Activated naive CD4-positive, alpha-beta T cell treated with anti-CD3 and anti-CD28 coated beads for 36 hours (primary cell): Measurements from ENCODE around the gene MLC1. TPM values are rescaled to one million over a fixed set of nuclear protein-coding genes. Genes with fewer than 3 reads are reported as not detected.

Experiments used
- CTCF ChIA-PET: fragments of 350-600 bp; sonication (Branson Sonifier 250); formaldehyde crosslinking; loops from one replicate; lab custom pipeline; 2021; ENCODE audit warnings: antibody characterized with exemption; lab: Charles Lee
- DNase-seq: peaks from one replicate; pipeline ENCODE4 v3.0.0-alpha.2; 2020
- H3K27ac Mint-ChIP-seq: one replicate; pipeline ENCODE4 v1.8.0; 2021; ENCODE audit warnings: mild to moderate bottlenecking, mixed read lengths
- H3K27me3 Mint-ChIP-seq: one replicate; pipeline ENCODE4 v1.8.0; 2021; ENCODE audit warnings: low read depth, mixed read lengths
- H3K36me3 Mint-ChIP-seq: one replicate; pipeline ENCODE4 v1.8.0; 2021; ENCODE audit warnings: low read depth, mixed read lengths
- H3K4me1 Mint-ChIP-seq: one replicate; pipeline ENCODE4 v1.8.0; 2021; ENCODE audit warnings: low read depth, mixed read lengths
- H3K4me3 Mint-ChIP-seq: one replicate; pipeline ENCODE4 v1.8.0; 2021; ENCODE audit warnings: mild to moderate bottlenecking, moderate library complexity, mixed read lengths
- H3K9me3 Mint-ChIP-seq: one replicate; pipeline ENCODE4 v1.8.0; 2021; ENCODE audit warnings: mixed read lengths
- intact Hi-C: fragments of 100-400 bp; cut with micrococcal nuclease; formaldehyde crosslinking; loops from one replicate; pipeline ENCODE4 v1.15.1; 2023
- total RNA-seq, 2 experiments: library from RNA; stranded (reverse); gene quantifications; one replicate each; pipeline ENCODE4 v1.2.3, GENCODE V29; 2021

MLC1 gene
- total RNA-seq, 2 experiments from 2014 or later = 0.05 TPM; not detected in 1

DNA sequence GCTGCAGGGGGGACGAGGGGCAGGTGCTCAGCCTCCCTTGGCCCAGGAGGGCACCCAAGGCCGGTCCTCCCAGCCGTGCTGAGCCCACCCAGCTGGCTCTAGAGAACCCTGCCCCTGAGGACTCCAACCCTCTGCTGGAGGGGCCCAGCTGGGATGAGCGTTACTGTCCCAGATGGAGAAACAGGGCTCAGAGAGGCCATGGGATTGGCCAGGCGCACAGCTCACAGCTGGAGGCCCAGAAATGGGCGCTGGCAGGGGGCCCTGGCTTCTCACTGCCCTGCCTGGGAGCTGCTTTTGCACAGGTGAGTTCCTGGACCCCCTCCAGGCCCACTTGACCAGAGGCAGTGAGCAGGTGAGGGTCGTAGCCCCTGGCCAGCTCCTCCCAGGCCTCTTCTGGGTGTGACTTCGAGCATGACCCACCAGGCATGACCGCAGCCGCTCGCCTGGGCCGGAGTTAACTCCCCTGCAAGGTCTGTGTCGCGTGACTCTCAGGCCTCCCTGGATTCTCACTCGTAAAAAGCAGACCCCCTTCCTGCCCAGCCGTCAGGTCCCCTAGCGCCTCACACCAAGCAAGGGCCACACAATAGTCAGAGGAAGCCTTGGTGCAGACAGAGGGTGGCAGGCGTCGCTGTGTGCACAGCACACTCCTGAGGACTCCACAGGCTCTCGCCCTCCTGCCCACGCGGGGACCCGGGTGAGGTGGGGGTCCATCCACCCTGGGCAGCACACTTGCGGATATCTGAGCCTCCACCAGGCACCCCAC, 52.9 kb downstream of the MLC1 start:
- H3K27ac Mint-ChIP-seq = no peak overlapping the region
- intact Hi-C loops = no loop called here
- CTCF ChIA-PET = interaction anchor here (1.1 to 3.3 kb wide), 6 partner anchors 26 to 265 kb away, joined by 3 to 36 read pairs (median 8); no protein-coding TSS in a partner anchor
- DNase-seq = no peak
- H3K4me3 Mint-ChIP-seq = no peak overlapping the region
- peaks cover 19% of the 10 kb centered on the region for H3K27me3 Mint-ChIP-seq
- peaks cover 13% of the 10 kb centered on the region for H3K4me1 Mint-ChIP-seq
- H3K36me3 Mint-ChIP-seq = no peaks in the 10 kb centered on the region
- H3K9me3 Mint-ChIP-seq = no peaks in the 10 kb centered on the region

DNA sequence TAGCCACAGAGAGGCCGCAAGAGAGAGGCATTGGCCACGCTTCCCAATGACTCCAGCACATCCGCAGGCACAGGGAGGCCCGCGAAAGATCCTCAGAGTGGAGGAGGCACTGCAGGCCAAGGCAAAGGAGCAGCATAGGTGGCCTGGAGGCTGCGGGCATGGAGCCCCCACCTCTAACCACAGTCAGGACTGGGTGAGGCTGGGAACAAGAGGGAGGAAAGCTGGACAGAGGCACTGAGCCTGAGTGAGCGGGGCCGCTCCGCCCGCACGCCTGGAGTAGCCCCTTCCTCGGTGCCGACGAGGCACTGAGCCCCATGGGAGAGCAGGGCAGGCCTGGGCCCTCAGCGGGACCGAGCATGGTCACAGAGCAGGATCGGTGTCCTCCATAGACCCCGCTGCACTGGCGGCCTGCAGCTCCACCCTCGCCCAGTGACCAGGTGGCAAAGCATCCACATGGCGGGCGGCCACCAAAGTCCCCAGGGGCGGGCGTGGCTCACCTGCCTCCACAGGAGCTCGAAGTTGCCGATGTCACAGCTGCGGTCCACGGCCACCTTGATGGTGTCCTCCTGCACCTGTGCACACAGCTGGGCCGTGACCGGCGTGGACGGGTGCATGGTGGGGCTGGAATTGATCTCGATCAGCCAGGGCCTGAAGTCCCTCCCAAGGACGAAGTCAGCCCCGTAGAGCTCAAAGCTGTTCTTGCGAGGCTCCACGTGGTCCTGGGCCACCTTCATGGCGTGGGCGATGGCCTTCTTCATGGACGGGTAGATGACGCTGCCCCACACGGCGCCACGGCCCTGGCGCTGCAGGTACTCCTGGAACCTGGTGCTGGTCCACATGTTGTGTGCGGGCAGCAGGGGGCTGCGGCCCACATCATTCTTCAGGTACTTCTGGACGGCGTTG, 53.8 kb downstream of the MLC1 start:
- DNase-seq = no peak
- CTCF ChIA-PET = interaction anchor here (0.8 to 3.3 kb wide), 18 partner anchors 12 to 330 kb away, joined by 3 to 68 read pairs (median 7); no protein-coding TSS in a partner anchor
- Mint-ChIP-seq H3K27me3 (peaks cover 17% of the 10 kb centered on the region), H3K4me3 (no peak overlapping the region), H3K4me1 (peaks cover 13% of the 10 kb centered on the region), H3K36me3 (no peaks in the 10 kb centered on the region), H3K9me3 (no peaks in the 10 kb centered on the region), H3K27ac (no peak overlapping the region)
- intact Hi-C loops = loop anchor here (2.0 kb wide), 1 partner anchor 55 kb away; no protein-coding TSS in a partner anchor

DNA sequence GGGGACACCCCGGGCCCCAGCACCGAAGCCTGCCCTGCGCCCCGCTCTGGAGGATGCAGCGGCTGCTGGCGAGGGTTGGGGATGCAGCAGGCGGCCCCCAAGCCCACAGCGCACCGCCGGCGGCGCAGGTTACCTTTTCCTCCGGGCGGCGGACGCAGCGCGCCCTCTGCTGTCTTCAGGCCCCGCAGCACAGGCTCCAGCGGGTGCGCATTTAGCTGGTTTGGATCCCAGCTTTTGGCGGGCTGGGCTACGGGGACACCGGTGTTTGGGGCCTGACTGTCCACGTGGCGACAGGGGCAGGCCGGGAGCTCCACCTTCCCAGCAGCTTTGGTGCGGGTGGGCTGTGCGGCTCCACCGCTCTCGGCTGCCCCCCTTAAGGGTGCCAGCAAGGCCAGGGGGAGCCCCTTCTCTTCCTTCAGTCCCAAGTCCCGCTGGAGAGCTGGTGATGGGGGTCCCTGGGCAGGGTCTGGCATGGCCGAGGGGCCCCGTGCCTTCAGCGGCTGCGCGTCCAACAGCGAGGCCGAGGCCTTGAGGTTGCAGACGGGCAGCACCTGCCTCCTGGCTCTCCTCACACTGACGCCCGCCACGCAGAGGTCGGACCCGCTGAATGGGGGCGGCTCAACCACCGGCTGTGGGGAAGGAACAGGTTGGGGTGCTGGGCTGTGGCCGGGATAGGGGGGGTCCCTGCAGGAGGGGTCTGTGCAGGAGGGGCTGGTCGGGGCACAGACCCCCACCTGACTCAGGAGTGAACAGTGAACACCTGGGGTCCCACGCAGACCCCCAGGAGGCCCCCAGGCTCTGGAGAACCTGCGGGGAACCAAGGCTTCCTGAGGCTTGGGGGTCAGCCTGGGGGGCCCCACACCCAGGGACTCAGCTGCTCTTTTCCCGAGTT, 54.7 kb downstream of the MLC1 start:
- Mint-ChIP-seq H3K4me3 (no peak overlapping the region), H3K4me1 (peaks cover 13% of the 10 kb centered on the region), H3K27me3 (peaks cover 21% of the 10 kb centered on the region), H3K27ac (no peak overlapping the region), H3K36me3 (no peaks in the 10 kb centered on the region), H3K9me3 (no peaks in the 10 kb centered on the region)
- intact Hi-C loops = loop anchor here (1.0 to 2.0 kb wide), 5 partner anchors 11 to 263 kb away; no protein-coding TSS in a partner anchor
- CTCF ChIA-PET = interaction anchor here (0.7 to 3.3 kb wide), 32 partner anchors 11 to 329 kb away, joined by 3 to 68 read pairs (median 6); no protein-coding TSS in a partner anchor
- peak; percentile 93 for DNase-seq

DNA sequence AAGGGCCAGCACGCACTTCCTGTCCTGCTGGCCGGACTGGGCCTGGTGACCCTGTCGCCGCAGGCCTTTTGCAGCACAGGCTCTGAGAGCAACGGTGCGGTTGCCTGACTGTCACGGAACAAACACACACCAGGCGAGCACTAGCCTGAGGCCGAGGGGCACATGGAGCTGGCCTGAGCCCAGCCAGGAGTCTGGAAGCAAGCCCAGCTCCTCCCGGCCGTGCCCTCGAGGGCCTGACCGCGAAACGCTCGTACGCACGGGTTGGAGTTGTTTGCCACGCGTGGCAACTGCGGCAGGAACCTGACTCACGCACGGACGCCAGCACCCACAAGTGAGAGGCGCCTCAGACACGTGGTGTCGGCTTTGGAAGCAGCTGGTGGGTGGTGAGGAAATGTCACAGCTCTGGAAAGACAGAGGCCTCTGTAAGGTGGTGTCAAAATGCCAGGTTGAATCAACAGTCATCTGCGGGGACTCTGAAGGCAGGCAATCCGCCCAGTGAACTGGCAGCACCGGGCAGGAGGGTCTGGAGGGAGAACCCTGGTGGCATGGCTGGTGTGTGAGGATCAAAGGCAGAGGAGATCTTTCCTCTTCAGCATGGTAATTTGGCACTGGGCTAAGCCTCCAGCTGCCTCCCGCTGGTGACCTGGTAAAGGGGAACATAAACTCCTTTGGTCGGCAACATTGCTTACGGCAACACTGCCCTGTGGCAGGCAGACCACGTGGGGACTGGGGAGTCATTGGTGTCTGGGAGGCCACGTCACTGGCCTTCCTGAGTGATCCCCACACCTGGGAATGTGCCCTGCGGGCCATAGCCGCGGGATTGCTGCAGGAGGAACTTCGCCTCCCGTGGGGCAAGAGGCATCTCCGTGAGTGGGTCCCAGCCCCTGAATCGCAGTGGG, 57.3 kb downstream of the MLC1 start:
- no peaks in the 10 kb centered on the region for H3K9me3 Mint-ChIP-seq
- peaks cover 5% of the 10 kb centered on the region for H3K27me3 Mint-ChIP-seq
- intact Hi-C loops = no loop called here
- peaks cover 12% of the 10 kb centered on the region for H3K4me1 Mint-ChIP-seq
- DNase-seq = peak; percentile 53
- no peak overlapping the region for H3K27ac Mint-ChIP-seq
- no peak overlapping the region for H3K4me3 Mint-ChIP-seq
- H3K36me3 Mint-ChIP-seq = no peaks in the 10 kb centered on the region
- CTCF ChIA-PET = interaction anchor here (0.7 to 1.6 kb wide), 2 partner anchors 38 to 98 kb away, joined by 3 to 4 read pairs; no protein-coding TSS in a partner anchor

DNA sequence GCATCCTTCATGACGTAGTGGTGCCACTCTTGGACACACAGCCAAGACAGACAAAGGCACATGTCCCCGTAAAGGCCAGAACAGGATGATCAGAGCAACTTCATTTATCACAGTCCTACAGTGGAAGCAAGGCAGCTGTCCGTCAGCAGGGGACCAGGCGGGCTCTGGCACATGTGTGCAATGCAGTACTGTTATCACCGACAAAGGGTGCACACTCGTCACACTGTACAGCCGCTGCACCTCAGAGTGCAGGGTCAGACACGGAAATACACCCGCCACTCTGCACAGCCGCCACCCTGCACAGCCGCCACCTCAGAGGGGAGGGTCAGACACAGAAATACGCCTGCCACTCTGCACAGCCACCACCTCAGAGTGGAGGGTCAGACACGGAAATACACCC, 59.2 kb downstream of the MLC1 start:
- peaks cover 12% of the 10 kb centered on the region for H3K4me1 Mint-ChIP-seq
- no peak overlapping the region for H3K4me3 Mint-ChIP-seq
- no peak for DNase-seq
- H3K9me3 Mint-ChIP-seq = no peaks in the 10 kb centered on the region
- H3K36me3 Mint-ChIP-seq = no peaks in the 10 kb centered on the region
- intact Hi-C loops = no loop called here
- CTCF ChIA-PET = interaction anchor here (0.6 to 1.6 kb wide), 2 partner anchors 45 to 96 kb away, joined by 3 read pairs; no protein-coding TSS in a partner anchor
- peaks cover 5% of the 10 kb centered on the region for H3K27me3 Mint-ChIP-seq
- no peak overlapping the region for H3K27ac Mint-ChIP-seq

DNA sequence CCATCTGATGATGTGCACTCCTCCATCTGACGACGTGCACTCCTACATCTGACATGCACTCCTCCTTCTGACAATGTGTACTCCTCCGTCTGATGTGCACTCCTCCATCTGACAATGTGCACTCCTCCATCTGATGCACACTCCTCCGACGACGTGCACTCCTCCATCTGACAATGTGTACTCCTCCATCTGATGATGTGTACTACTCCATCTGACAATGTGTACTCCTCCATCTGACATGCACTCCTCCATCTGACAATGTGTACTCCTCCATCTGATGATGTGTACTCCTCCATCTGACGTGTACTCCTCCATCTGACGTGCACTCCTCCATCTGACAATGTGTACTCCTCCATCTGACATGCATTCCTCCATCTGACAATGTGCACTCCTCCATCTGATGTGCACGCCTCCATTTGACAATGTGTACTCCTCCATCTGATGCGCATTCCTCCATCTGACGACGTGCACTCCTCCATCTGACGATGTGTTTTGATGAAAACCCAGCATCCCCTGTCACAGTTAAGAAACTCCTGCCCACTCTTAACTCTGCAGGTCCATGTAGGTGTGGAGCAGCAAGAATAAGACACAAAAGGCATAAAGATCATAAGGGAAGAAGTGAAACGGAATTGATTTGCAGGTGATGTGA, 62.9 kb downstream of the MLC1 start:
- H3K27me3 Mint-ChIP-seq = peaks cover 5% of the 10 kb centered on the region
- H3K36me3 Mint-ChIP-seq = peaks cover 1% of the 10 kb centered on the region
- H3K4me3 Mint-ChIP-seq = no peak overlapping the region
- no peak overlapping the region for H3K27ac Mint-ChIP-seq
- H3K4me1 Mint-ChIP-seq = peaks cover 23% of the 10 kb centered on the region
- DNase-seq = no peak
- intact Hi-C loops = no loop called here
- CTCF ChIA-PET = no interaction called here
- no peaks in the 10 kb centered on the region for H3K9me3 Mint-ChIP-seq

DNA sequence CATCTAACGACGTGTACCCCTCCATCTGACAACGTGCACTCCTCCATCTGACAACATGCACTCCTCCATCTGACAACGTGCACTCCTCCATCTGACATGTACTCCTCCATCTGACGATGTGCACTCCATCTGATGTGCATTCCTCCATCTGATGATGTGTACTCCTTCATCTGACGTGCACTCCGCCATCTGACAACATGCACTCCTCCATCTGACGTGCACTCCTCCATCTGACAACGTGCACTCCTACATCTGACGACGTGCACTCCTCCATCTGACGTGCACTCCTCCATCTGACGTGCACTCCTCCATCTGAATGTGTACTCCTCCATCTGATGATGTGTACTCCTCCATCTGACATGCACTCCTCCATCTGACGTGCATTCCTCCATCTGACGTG, 64.6 kb downstream of the MLC1 start:
- peaks cover 2% of the 10 kb centered on the region for H3K27me3 Mint-ChIP-seq
- H3K36me3 Mint-ChIP-seq = peaks cover 3% of the 10 kb centered on the region
- intact Hi-C loops = no loop called here
- H3K27ac Mint-ChIP-seq = no peak overlapping the region
- H3K4me3 Mint-ChIP-seq = no peak overlapping the region
- H3K9me3 Mint-ChIP-seq = no peaks in the 10 kb centered on the region
- CTCF ChIA-PET = no interaction called here
- DNase-seq = no peak
- H3K4me1 Mint-ChIP-seq = peaks cover 38% of the 10 kb centered on the region

DNA sequence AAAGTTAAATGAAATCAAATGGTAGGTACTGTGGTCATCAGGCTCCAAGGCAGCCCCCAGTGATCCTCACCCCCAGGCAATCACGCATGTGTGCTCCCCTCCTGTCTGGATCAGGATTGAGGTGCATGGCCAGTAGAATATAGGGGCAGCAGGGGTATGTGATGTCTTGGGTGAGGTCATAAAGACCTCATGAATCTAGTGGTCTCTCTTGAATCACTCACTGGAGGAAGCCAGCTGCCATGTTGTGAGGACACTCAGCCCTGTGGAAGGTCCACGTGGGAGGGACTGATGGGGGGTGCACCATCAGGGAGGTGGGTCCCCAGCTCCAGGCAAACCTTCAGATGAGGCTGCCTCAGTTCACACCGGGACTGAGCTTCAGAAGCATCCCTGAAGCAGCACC, 65.9 kb downstream of the MLC1 start:
- no peak overlapping the region for H3K27ac Mint-ChIP-seq
- peak overlapping the region; percentile 7 for H3K4me3 Mint-ChIP-seq
- CTCF ChIA-PET = interaction anchor here (1.1 to 4.3 kb wide), 5 partner anchors 11 to 43 kb away, joined by 3 to 26 read pairs (median 7); no protein-coding TSS in a partner anchor
- H3K4me1 Mint-ChIP-seq = peaks cover 32% of the 10 kb centered on the region
- H3K36me3 Mint-ChIP-seq = peaks cover 3% of the 10 kb centered on the region
- peak; percentile 34 for DNase-seq
- H3K9me3 Mint-ChIP-seq = no peaks in the 10 kb centered on the region
- H3K27me3 Mint-ChIP-seq = no peaks in the 10 kb centered on the region
- intact Hi-C loops = loop anchor here (1.0 to 5.0 kb wide), 7 partner anchors 11 to 453 kb away; no protein-coding TSS in a partner anchor

DNA sequence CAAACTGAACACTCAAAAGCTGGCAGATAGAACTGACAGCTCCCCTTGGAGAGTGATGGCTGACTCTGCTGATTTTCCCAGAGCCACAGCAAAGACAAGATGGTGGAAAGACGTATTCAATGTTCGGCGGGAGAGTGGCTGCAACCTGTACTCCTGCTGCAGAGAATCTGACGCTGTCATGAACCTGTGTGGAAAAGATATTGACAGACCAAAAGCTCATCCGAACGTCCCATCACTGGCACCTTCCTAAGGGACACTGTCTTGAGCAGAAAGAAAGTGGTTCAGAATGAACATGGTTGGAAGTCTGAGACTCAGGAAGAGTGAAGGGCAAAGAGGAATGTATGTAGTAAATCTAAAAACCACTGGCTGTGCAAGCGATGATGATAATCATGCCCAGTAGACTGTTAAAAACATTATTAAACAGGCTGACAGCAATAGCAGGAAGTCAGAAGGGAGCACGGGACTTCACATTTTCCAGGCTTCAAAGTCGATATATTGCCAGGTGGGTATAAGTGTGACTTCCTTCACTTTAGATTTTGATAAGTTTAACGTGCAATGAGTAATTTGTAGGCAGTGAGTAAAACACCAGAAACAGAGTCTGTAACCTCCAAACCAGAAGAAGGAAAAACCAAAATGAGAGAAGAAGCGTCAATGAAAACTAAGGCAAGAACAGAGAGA, 66.5 kb downstream of the MLC1 start:
- Mint-ChIP-seq H3K4me1 (peaks cover 30% of the 10 kb centered on the region), H3K4me3 (peak overlapping the region; percentile 77), H3K36me3 (peaks cover 3% of the 10 kb centered on the region), H3K9me3 (no peaks in the 10 kb centered on the region), H3K27ac (no peak overlapping the region), H3K27me3 (no peaks in the 10 kb centered on the region)
- intact Hi-C loops = loop anchor here (1.0 to 5.0 kb wide), 7 partner anchors 12 to 454 kb away; no protein-coding TSS in a partner anchor
- DNase-seq = peak; percentile 82
- CTCF ChIA-PET = interaction anchor here (0.6 to 4.3 kb wide), 8 partner anchors 11 to 323 kb away, joined by 3 to 26 read pairs (median 6); no protein-coding TSS in a partner anchor
